Liver (tissue), 9 donors: ENCODE measurements around the gene LKAAEAR1. TPM values are rescaled to one million over a fixed set of nuclear protein-coding genes. Genes with fewer than 3 reads are reported as not detected.

Source experiments
- DNase-seq: peaks from one replicate; pipeline ENCODE4 v3.0.0-alpha.2; 2017; ENCODE audit warnings: low spot score
- H3K27ac ChIP-seq, 2 donors: one replicate each; pipeline ENCODE4 v1.7.0; 2013; ENCODE audit warnings: inconsistent platforms in 2 of 2, low read length in 2 of 2, control low read depth in 1 of 2, low read depth in 1 of 2, mild to moderate bottlenecking in 1 of 2
- H3K27me3 ChIP-seq, 4 donors: one replicate each; pipeline versions ENCODE4 v1.6.1 to v1.7.0; 2013; ENCODE audit warnings: low read length in 3 of 4, inconsistent platforms in 1 of 4, mild to moderate bottlenecking in 1 of 4, moderate library complexity in 1 of 4; ENCODE audit not compliant: control insufficient read depth in 4 of 4, insufficient read depth in 4 of 4
- H3K36me3 ChIP-seq, 4 donors: one replicate each; pipeline versions ENCODE4 v1.6.1 to v1.7.0; 2013; ENCODE audit warnings: low read length in 3 of 4, mild to moderate bottlenecking in 3 of 4, low read depth in 1 of 4, moderate library complexity in 1 of 4; ENCODE audit not compliant: control insufficient read depth in 4 of 4, insufficient read depth in 3 of 4
- H3K4me1 ChIP-seq, 4 donors: one replicate each; pipeline versions ENCODE4 v1.6.1 to v1.7.0; 2013; ENCODE audit warnings: low read length in 3 of 4, mild to moderate bottlenecking in 3 of 4, moderate library complexity in 1 of 4; ENCODE audit not compliant: control insufficient read depth in 4 of 4, insufficient read depth in 4 of 4
- H3K4me3 ChIP-seq, 3 donors: one replicate each; pipeline versions ENCODE4 v1.6.1 to v1.7.0; 2013; ENCODE audit warnings: low read length in 3 of 3, control low read depth in 1 of 3, low read depth in 1 of 3, mild to moderate bottlenecking in 1 of 3
- H3K9ac ChIP-seq, 2 donors: one replicate each; pipeline ENCODE4 v1.7.0; 2013; ENCODE audit warnings: low read length in 2 of 2, mild to moderate bottlenecking in 2 of 2, moderate library complexity in 2 of 2, control low read depth in 1 of 2, low read depth in 1 of 2
- H3K9me3 ChIP-seq, 4 donors: one replicate each; pipeline versions ENCODE4 v1.6.1 to v1.7.0; 2013; ENCODE audit warnings: low read length in 3 of 4; ENCODE audit not compliant: control insufficient read depth in 4 of 4
- EGR1 ChIP-seq, 2 donors: IDR thresholded peaks; 2 replicates each; pipeline ENCODE4 v1.6.1; 2016 to 2018; ENCODE audit warnings: antibody characterized with exemption in 2 of 2, low read depth in 2 of 2
- FOXA1 ChIP-seq: IDR thresholded peaks from 2 replicates; pipeline ENCODE4 v1.6.1; 2016; ENCODE audit warnings: antibody characterized with exemption
- FOXA2 ChIP-seq: IDR thresholded peaks from 2 replicates; pipeline ENCODE4 v1.6.1; 2016; ENCODE audit warnings: antibody characterized with exemption
- GABPA ChIP-seq, 2 donors: IDR thresholded peaks in 1 of 2; conservative IDR thresholded peaks in 1 of 2; 2 replicates each; pipeline ENCODE4 v1.6.1; 2016; ENCODE audit warnings: antibody characterized with exemption in 2 of 2, mild to moderate bottlenecking in 1 of 2, moderate library complexity in 1 of 2
- HNF4A ChIP-seq, 2 donors: conservative IDR thresholded peaks; 2 replicates each; pipeline ENCODE4 v1.6.1; 2016; ENCODE audit warnings: antibody characterized with exemption in 2 of 2, mild to moderate bottlenecking in 2 of 2
- HNF4G ChIP-seq: IDR thresholded peaks from 2 replicates; pipeline ENCODE4 v1.6.1; 2016; ENCODE audit warnings: antibody characterized with exemption
- JUND ChIP-seq, 2 donors: IDR thresholded peaks; 2 replicates each; pipeline ENCODE4 v1.6.1; 2016; ENCODE audit warnings: antibody characterized with exemption in 2 of 2
- NR2F2 ChIP-seq: IDR thresholded peaks from 2 replicates; pipeline ENCODE4 v1.6.1; 2016; ENCODE audit warnings: antibody characterized with exemption
- RAD21 ChIP-seq, 2 donors: IDR thresholded peaks; 2 replicates each; pipeline ENCODE4 v1.6.1; 2016; ENCODE audit warnings: antibody characterized with exemption in 2 of 2, mild to moderate bottlenecking in 2 of 2
- RXRA ChIP-seq, 2 donors: IDR thresholded peaks; 2 replicates each; pipeline ENCODE4 v1.6.1; 2017 to 2018; ENCODE audit warnings: antibody characterized with exemption in 2 of 2, mild to moderate bottlenecking in 1 of 2
- SP1 ChIP-seq: IDR thresholded peaks from 2 replicates; pipeline ENCODE4 v1.6.1; 2018; ENCODE audit warnings: antibody characterized with exemption, mild to moderate bottlenecking
- TAF1 ChIP-seq: conservative IDR thresholded peaks from 2 replicates; pipeline ENCODE4 v1.6.1; 2016; ENCODE audit warnings: antibody characterized with exemption, mild to moderate bottlenecking
- YY1 ChIP-seq: IDR thresholded peaks from 2 replicates; pipeline ENCODE4 v1.6.1; 2016; ENCODE audit warnings: antibody characterized with exemption, mild to moderate bottlenecking
- ZBTB33 ChIP-seq: IDR thresholded peaks from 2 replicates; pipeline ENCODE4 v1.6.1; 2016; ENCODE audit warnings: antibody characterized with exemption
- WGBS: extraction: QIAGEN DNeasy Blood & Tissue Kit; methylation state at CpG from one replicate; pipeline ENCODE4 v1.1.7; 2013; 5-methylcytosine and 5-hydroxymethylcytosine counted together
- polyA plus RNA-seq, 2 donors: library from polyadenylated mRNA; stranded (reverse) in 1 of 2; unstranded in 1 of 2; fragments of 200-250 nt in 1 of 2; fragments of >200 nt in 1 of 2; fragmentation: Nextera tagmentation in 1 of 2; extraction: Ambion mirVana in 1 of 2; gene quantifications; one replicate each; pipeline versions ENCODE4 v1.2.1 to v1.2.3, GENCODE V29; 2013 to 2015
- total RNA-seq, 2 donors: library from RNA; depleted of rRNA; stranded (reverse); fragments of >200 nt; gene quantifications; one replicate each; pipeline ENCODE4 v1.2.3, GENCODE V29; 2014
- TF ChIP-seq, protein P1 (sequence below): IDR thresholded peaks from 2 replicates; pipeline ENCODE4 v1.6.1; 2016; ENCODE audit warnings: antibody characterized with exemption
- TF ChIP-seq, protein P2 (sequence below): IDR thresholded peaks from 2 replicates; pipeline ENCODE4 v1.6.1; 2016; ENCODE audit warnings: antibody characterized with exemption
- TF ChIP-seq, protein P3 (sequence below): fragments of 150-350 bp; IDR thresholded peaks from 2 replicates; pipeline ENCODE4 v1.5.1; 2017; ENCODE audit warnings: improper control_type of control experiment, low read depth, low read length; ENCODE audit not compliant: missing input control
- TF ChIP-seq, protein P4 (sequence below): IDR thresholded peaks from 2 replicates; pipeline ENCODE4 v1.6.1; 2016; ENCODE audit warnings: antibody characterized with exemption, mild to moderate bottlenecking
- donor health status: healthy.
- donor health status: healthy.
- donor health status: healthy.
- donor health status: healthy.
- donor health status: healthy.

The LKAAEAR1 gene
- total and polyA plus RNA-seq, 4 donors: 0.08 TPM; not detected in 3

- Histone ChIP-seq H3K27me3 (peaks cover 0 to 5% (median under 1%) of the 10 kb centered on the region in 4 donors), H3K36me3 (no peaks in the 10 kb centered on the region), H3K4me1 (peaks cover 0 to 6% (median 3%) of the 10 kb centered on the region in 4 donors), H3K9me3 (no peaks in the 10 kb centered on the region), H3K27ac (no peak overlapping the region), H3K4me3 (no peak overlapping the region), H3K9ac (no peak overlapping the region)
- 85% methylated on average over 21 of the region's 21 CpGs for WGBS
- DNase-seq: no peak
- TF ChIP-seq NR2F2 (no peak), FOXA1 (no peak), TAF1 (no peak), RAD21 (IDR thresholded peaks at IDR 0.05) (no peak), GABPA (IDR thresholded peaks at IDR 0.05 in 1 of 2, conservative IDR thresholded peaks at IDR 0.05 in 1 of 2) (no peak)
- TF ChIP-seq, protein P1, sequence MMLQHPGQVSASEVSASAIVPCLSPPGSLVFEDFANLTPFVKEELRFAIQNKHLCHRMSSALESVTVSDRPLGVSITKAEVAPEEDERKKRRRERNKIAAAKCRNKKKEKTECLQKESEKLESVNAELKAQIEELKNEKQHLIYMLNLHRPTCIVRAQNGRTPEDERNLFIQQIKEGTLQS: no peak
- TF ChIP-seq, protein P2, sequence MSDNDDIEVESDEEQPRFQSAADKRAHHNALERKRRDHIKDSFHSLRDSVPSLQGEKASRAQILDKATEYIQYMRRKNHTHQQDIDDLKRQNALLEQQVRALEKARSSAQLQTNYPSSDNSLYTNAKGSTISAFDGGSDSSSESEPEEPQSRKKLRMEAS: no peak
Measured at GRCh38 chr20:64099086-64099786, 15.0 kb upstream of the LKAAEAR1 start.

- Histone ChIP-seq H3K4me1 (peaks cover 0 to 6% (median 3%) of the 10 kb centered on the region in 4 donors), H3K4me3 (no peak overlapping the region), H3K9me3 (no peaks in the 10 kb centered on the region), H3K27me3 (peaks cover 0 to 5% (median 0%) of the 10 kb centered on the region in 4 donors), H3K9ac (no peak overlapping the region), H3K27ac (no peak overlapping the region), H3K36me3 (no peaks in the 10 kb centered on the region)
- DNase-seq: no peak
- no peak for TF ChIP-seq RAD21 (IDR thresholded peaks at IDR 0.05)
- TF ChIP-seq FOXA2: no peak
- no peak for TF ChIP-seq EGR1 (IDR thresholded peaks at IDR 0.05; ENCODE audit: low read depth in 2 of 2)
- 95% methylated on average over 28 of the region's 28 CpGs for WGBS
Measured at GRCh38 chr20:64098471-64099013, 14.3 kb upstream of the LKAAEAR1 start.

GRCh38 chr20:64096535-64096934, 12.3 kb upstream of the LKAAEAR1 start:
- Histone ChIP-seq H3K9me3 (no peaks in the 10 kb centered on the region), H3K9ac (no peak overlapping the region), H3K4me1 (no peaks in the 10 kb centered on the region), H3K27ac (no peak overlapping the region), H3K4me3 (no peak overlapping the region), H3K27me3 (peaks cover 0 to 5% (median 0%) of the 10 kb centered on the region in 4 donors), H3K36me3 (no peaks in the 10 kb centered on the region)
- 94% methylated on average over 6 of the region's 6 CpGs for WGBS
- TF ChIP-seq YY1 (no peak), ZBTB33 (no peak), JUND (IDR thresholded peaks at IDR 0.05) (no peak), RXRA (IDR thresholded peaks at IDR 0.05) (no peak), SP1 (no peak), TAF1 (no peak), HNF4G (no peak), EGR1 (IDR thresholded peaks at IDR 0.05; ENCODE audit: low read depth in 2 of 2) (no peak), GABPA (IDR thresholded peaks at IDR 0.05 in 1 of 2, conservative IDR thresholded peaks at IDR 0.05 in 1 of 2) (no peak), RAD21 (IDR thresholded peaks at IDR 0.05) (no peak), FOXA2 (no peak), HNF4A (conservative IDR thresholded peaks at IDR 0.05) (no peak), NR2F2 (no peak), FOXA1 (no peak)
- TF ChIP-seq, protein P2: no peak
- TF ChIP-seq, protein P3, sequence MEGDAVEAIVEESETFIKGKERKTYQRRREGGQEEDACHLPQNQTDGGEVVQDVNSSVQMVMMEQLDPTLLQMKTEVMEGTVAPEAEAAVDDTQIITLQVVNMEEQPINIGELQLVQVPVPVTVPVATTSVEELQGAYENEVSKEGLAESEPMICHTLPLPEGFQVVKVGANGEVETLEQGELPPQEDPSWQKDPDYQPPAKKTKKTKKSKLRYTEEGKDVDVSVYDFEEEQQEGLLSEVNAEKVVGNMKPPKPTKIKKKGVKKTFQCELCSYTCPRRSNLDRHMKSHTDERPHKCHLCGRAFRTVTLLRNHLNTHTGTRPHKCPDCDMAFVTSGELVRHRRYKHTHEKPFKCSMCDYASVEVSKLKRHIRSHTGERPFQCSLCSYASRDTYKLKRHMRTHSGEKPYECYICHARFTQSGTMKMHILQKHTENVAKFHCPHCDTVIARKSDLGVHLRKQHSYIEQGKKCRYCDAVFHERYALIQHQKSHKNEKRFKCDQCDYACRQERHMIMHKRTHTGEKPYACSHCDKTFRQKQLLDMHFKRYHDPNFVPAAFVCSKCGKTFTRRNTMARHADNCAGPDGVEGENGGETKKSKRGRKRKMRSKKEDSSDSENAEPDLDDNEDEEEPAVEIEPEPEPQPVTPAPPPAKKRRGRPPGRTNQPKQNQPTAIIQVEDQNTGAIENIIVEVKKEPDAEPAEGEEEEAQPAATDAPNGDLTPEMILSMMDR: no peak
- TF ChIP-seq, protein P1: no peak
- TF ChIP-seq, protein P4, sequence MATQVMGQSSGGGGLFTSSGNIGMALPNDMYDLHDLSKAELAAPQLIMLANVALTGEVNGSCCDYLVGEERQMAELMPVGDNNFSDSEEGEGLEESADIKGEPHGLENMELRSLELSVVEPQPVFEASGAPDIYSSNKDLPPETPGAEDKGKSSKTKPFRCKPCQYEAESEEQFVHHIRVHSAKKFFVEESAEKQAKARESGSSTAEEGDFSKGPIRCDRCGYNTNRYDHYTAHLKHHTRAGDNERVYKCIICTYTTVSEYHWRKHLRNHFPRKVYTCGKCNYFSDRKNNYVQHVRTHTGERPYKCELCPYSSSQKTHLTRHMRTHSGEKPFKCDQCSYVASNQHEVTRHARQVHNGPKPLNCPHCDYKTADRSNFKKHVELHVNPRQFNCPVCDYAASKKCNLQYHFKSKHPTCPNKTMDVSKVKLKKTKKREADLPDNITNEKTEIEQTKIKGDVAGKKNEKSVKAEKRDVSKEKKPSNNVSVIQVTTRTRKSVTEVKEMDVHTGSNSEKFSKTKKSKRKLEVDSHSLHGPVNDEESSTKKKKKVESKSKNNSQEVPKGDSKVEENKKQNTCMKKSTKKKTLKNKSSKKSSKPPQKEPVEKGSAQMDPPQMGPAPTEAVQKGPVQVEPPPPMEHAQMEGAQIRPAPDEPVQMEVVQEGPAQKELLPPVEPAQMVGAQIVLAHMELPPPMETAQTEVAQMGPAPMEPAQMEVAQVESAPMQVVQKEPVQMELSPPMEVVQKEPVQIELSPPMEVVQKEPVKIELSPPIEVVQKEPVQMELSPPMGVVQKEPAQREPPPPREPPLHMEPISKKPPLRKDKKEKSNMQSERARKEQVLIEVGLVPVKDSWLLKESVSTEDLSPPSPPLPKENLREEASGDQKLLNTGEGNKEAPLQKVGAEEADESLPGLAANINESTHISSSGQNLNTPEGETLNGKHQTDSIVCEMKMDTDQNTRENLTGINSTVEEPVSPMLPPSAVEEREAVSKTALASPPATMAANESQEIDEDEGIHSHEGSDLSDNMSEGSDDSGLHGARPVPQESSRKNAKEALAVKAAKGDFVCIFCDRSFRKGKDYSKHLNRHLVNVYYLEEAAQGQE: no peak
- no peak for DNase-seq
